Mesothelial cell of epicardium (in vitro differentiated cells): ENCODE results near the gene SOS2. TPM values are rescaled to one million over a fixed set of nuclear protein-coding genes. Genes with fewer than 3 reads are reported as not detected.

Experiments
- DNase-seq, 2 experiments: peaks; one replicate each; pipeline ENCODE4 v3.0.0; 2021; ENCODE audit warnings: low spot score in 2 of 2; ENCODE audit not compliant: unreplicated experiment in 2 of 2
- H3K27ac Mint-ChIP-seq: 2 replicates; pipeline ENCODE4 v1.8.0; 2021; ENCODE audit warnings: mixed read lengths
- H3K27me3 Mint-ChIP-seq: 2 replicates; pipeline ENCODE4 v1.8.0; 2021; ENCODE audit warnings: low read depth, mixed read lengths
- H3K36me3 Mint-ChIP-seq: 2 replicates; pipeline ENCODE4 v1.8.0; 2021; ENCODE audit warnings: mixed read lengths
- H3K4me1 Mint-ChIP-seq: 2 replicates; pipeline ENCODE4 v1.8.0; 2021; ENCODE audit warnings: mixed read lengths
- H3K4me3 Mint-ChIP-seq: 2 replicates; pipeline ENCODE4 v1.8.0; 2021; ENCODE audit warnings: mild to moderate bottlenecking, moderate library complexity, mixed read lengths
- H3K9me3 Mint-ChIP-seq: 2 replicates; pipeline ENCODE4 v1.8.0; 2021; ENCODE audit warnings: mixed read lengths
- total RNA-seq: library from RNA; stranded (reverse); gene quantifications from 3 replicates; pipeline ENCODE4 v1.2.1, GENCODE V29; 2021
- TF ChIP-seq, protein P1 (sequence below): fragments of 200-600 bp; sonication (generic); IDR thresholded peaks from one replicate; pipeline ENCODE4 v1.5.0; 2021; ENCODE audit warnings: antibody characterized with exemption; ENCODE audit not compliant: unreplicated experiment

The SOS2 gene
- total RNA-seq, 1 donor from 2014 or later = 47.0 TPM

DNA sequence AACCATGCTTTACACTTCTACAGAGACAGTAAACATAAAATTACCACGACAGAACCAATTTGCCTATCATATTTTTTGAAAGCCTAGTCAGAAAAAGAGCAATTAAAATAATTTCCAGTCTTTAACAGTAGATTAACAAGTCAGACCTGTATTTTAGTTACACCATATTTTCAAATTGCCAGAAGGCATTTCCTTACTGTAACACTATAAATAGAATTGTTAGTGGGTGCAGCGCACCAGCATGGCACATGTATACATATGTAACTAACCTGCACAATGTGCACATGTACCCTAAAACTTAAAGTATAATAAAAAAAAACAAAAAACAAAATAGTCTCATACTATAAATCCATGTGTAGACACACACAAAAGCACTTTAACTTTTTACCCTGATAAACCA is 16.0 kb downstream of the SOS2 start:
- no peaks in the 10 kb centered on the region for H3K27me3 Mint-ChIP-seq
- no peak for DNase-seq
- H3K36me3 Mint-ChIP-seq = peaks cover 10% of the 10 kb centered on the region
- peak overlapping the region; percentile 6 for H3K27ac Mint-ChIP-seq
- no peaks in the 10 kb centered on the region for H3K9me3 Mint-ChIP-seq
- TF ChIP-seq, protein P1, sequence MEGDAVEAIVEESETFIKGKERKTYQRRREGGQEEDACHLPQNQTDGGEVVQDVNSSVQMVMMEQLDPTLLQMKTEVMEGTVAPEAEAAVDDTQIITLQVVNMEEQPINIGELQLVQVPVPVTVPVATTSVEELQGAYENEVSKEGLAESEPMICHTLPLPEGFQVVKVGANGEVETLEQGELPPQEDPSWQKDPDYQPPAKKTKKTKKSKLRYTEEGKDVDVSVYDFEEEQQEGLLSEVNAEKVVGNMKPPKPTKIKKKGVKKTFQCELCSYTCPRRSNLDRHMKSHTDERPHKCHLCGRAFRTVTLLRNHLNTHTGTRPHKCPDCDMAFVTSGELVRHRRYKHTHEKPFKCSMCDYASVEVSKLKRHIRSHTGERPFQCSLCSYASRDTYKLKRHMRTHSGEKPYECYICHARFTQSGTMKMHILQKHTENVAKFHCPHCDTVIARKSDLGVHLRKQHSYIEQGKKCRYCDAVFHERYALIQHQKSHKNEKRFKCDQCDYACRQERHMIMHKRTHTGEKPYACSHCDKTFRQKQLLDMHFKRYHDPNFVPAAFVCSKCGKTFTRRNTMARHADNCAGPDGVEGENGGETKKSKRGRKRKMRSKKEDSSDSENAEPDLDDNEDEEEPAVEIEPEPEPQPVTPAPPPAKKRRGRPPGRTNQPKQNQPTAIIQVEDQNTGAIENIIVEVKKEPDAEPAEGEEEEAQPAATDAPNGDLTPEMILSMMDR = no peak
- H3K4me1 Mint-ChIP-seq = peaks cover 24% of the 10 kb centered on the region
- no peak overlapping the region for H3K4me3 Mint-ChIP-seq

DNA sequence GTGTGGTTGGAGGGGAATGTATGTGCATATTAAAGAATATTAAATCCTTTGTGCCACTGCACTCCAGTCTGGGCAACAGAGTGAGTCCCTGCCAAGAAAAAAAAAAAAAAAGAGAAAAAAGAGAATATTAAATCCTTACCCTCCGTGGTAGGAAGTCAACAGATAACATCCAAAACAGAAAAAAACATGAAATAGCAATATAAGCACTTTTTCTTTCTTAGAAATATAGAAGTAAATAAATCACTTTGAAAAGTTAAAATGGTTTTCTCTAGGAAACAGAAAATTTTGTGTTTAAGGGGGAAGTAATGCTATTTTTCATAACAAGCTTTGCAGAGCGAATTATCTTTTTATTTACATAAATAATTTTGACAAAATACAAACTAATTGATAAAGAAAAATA is 17.6 kb downstream of the SOS2 start:
- H3K4me3 Mint-ChIP-seq = no peak overlapping the region
- DNase-seq = no peak
- no peaks in the 10 kb centered on the region for H3K27me3 Mint-ChIP-seq

DNA sequence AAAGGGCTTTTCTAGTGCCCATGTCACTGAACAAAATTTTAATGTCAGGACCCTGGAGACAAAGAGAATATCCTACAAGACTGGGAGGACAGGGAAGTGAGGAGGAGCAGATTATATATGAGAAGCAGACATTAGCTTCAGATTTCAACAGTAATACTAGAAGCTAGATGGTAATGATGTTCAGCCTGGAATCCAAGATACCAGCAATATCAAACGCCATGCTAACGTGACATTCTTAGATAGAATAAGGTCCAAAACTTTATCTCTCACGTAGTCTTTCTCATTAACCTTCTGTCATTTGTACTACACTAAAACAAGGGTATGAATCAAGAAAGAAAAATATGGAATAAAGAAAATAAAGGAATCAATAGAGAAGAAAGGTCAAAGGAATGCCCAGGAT is 18.7 kb downstream of the SOS2 start:
- peaks cover 9% of the 10 kb centered on the region for H3K36me3 Mint-ChIP-seq
- no peak for DNase-seq
- TF ChIP-seq, protein P1 = no peak
- H3K4me3 Mint-ChIP-seq = no peak overlapping the region
- no peaks in the 10 kb centered on the region for H3K9me3 Mint-ChIP-seq
- H3K27ac Mint-ChIP-seq = peak overlapping the region; percentile 83
- no peaks in the 10 kb centered on the region for H3K27me3 Mint-ChIP-seq
- peaks cover 18% of the 10 kb centered on the region for H3K4me1 Mint-ChIP-seq

More for the DNA sequence above, 17.6 kb downstream of the SOS2 start:
- TF ChIP-seq, protein P1 = no peak
- H3K4me1 Mint-ChIP-seq = peaks cover 18% of the 10 kb centered on the region
- H3K27ac Mint-ChIP-seq = no peak overlapping the region
- H3K9me3 Mint-ChIP-seq = no peaks in the 10 kb centered on the region
- H3K36me3 Mint-ChIP-seq = peaks cover 9% of the 10 kb centered on the region

DNA sequence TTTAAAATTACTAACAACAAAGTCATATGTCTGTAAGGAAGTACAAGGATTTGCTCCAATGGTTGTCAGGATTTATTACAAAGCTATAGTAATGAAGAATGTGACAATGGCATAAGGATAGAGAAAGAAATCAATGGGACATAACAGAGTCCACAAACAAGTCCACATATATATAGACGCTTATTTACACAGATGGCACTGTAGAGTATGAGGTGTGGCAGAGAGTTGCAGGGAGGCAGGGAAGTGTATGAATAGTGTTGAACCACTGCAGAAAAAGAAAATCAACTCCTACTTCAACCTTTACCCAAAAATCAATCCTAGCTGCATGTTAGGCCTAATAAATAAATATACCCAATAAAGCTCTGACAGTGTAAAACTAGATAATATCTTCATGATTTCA is 21.3 kb downstream of the SOS2 start:
- no peak overlapping the region for H3K4me3 Mint-ChIP-seq
- DNase-seq = no peak
- H3K27me3 Mint-ChIP-seq = no peaks in the 10 kb centered on the region
- no peak overlapping the region for H3K27ac Mint-ChIP-seq
- peaks cover 12% of the 10 kb centered on the region for H3K4me1 Mint-ChIP-seq
- H3K36me3 Mint-ChIP-seq = peaks cover 5% of the 10 kb centered on the region
- H3K9me3 Mint-ChIP-seq = no peaks in the 10 kb centered on the region
- TF ChIP-seq, protein P1 = no peak

DNA sequence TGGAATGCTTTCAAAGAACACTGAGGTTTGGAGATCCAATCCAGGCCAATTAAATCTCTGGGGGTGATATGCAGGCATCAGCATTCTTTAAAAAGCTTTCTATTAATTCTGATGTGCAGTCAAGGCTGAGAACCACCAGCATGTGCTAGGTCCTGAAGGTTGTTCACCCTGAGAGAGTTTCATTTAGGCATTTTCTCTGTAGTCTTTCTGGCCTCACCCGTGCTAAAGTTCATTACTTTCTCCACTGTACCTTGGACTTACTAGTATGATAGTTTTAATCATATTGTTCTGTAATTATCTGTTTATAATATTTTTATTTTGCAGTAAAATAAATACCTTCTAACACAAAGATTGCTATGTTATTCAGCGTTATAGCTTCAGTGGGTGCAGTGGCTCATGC is 32.9 kb downstream of the SOS2 start:
- Mint-ChIP-seq H3K27me3 (no peaks in the 10 kb centered on the region), H3K4me1 (no peaks in the 10 kb centered on the region), H3K9me3 (no peaks in the 10 kb centered on the region), H3K4me3 (no peak overlapping the region), H3K36me3 (peaks cover 13% of the 10 kb centered on the region), H3K27ac (no peak overlapping the region)
- DNase-seq = no peak
- TF ChIP-seq, protein P1 = no peak

DNA sequence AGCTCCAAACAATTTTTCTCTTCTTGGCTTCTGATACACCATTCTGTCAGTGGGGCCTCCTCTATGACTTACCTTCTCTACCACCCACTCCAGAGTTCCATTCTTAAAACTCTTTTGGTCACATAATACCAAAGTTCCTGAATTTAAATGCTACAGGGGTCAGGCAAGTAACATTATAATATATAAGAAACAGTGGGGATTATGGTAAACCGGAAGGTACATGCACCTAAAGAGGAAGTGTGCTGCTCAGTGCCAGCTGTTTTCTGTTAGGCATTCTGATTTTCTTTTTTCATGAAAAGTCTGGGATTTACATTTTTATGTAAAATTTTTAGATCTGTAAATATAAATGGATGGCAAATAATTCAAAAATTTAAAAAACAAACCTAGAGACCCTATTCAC is 39.9 kb downstream of the SOS2 start:
- TF ChIP-seq, protein P1 = no peak
- Mint-ChIP-seq H3K27ac (no peak overlapping the region), H3K27me3 (no peaks in the 10 kb centered on the region), H3K36me3 (peaks cover 27% of the 10 kb centered on the region), H3K4me3 (no peak overlapping the region), H3K4me1 (no peaks in the 10 kb centered on the region), H3K9me3 (no peaks in the 10 kb centered on the region)
- no peak for DNase-seq
